HCT116 (cell line): ENCODE data around the gene NFKB1.

Experiments used
- ATF3 ChIP-seq: IDR thresholded peaks from 2 replicates; pipeline ENCODE4 v1.6.1; 2012
- CBX3 ChIP-seq: IDR thresholded peaks from 2 replicates; pipeline ENCODE4 v1.6.1; 2012; ENCODE audit warnings: low read depth
- CTCF ChIP-seq, 3 experiments: fragments of 200-600 bp in 1 of 3; sonication (generic) in 1 of 3; IDR thresholded peaks in 2 of 3; conservative IDR thresholded peaks in 1 of 3; 2 replicates each; pipeline ENCODE4 v1.5.1; 2012 to 2017; ENCODE audit warnings: low read depth in 2 of 3, low read length in 2 of 3, antibody characterized with exemption in 1 of 3, borderline replicate concordance in 1 of 3, control low read depth in 1 of 3, mild to moderate bottlenecking in 1 of 3, mixed read lengths in 1 of 3, mixed run types in 1 of 3, moderate library complexity in 1 of 3; ENCODE audit not compliant: insufficient read depth in 1 of 3
- EZH2 ChIP-seq: fragments of 200-600 bp; sonication (generic); IDR thresholded peaks from 2 replicates; pipeline ENCODE4 v1.6.1; 2017; ENCODE audit warnings: antibody characterized with exemption, mixed run types
- EZH2phosphoT487 ChIP-seq: fragments of 200-600 bp; IDR thresholded peaks from 2 replicates; pipeline ENCODE4 v1.6.1; 2018; ENCODE audit warnings: antibody characterized with exemption, borderline replicate concordance
- JUND ChIP-seq: IDR thresholded peaks from 2 replicates; pipeline ENCODE4 v1.6.1; 2012
- POLR2A ChIP-seq: IDR thresholded peaks from 2 replicates; pipeline ENCODE4 v1.7.0; 2011; ENCODE audit warnings: borderline replicate concordance; ENCODE audit not compliant: insufficient read depth, insufficient read length; ENCODE audit errors: extremely low read depth
- POLR2AphosphoS5 ChIP-seq: IDR thresholded peaks from 2 replicates; pipeline ENCODE4 v1.6.1; 2011; ENCODE audit warnings: mild to moderate bottlenecking, low read depth, low read length, moderate library complexity
- RAD21 ChIP-seq: IDR thresholded peaks from 2 replicates; pipeline ENCODE4 v1.6.1; 2012; ENCODE audit warnings: low read depth, mild to moderate bottlenecking
- SIN3A ChIP-seq: IDR thresholded peaks from 2 replicates; pipeline ENCODE4 v1.6.1; 2012; ENCODE audit warnings: low read depth
- SP1 ChIP-seq: IDR thresholded peaks from 2 replicates; pipeline ENCODE4 v1.6.1; 2012; ENCODE audit warnings: low read depth
- YY1 ChIP-seq: IDR thresholded peaks from 2 replicates; pipeline ENCODE4 v1.6.1; 2011; ENCODE audit warnings: low read length, low read depth, moderate library complexity, mild to moderate bottlenecking; ENCODE audit not compliant: insufficient replicate concordance; ENCODE audit errors: extremely low read depth

GRCh38 chr4:102567427-102567826, 66.3 kb downstream of the NFKB1 start:
- TF ChIP-seq CTCF (IDR thresholded peaks at IDR 0.05 in 2 of 3, conservative IDR thresholded peaks at IDR 0.05 in 1 of 3; ENCODE audit: borderline replicate concordance in 1 of 3, insufficient read depth in 1 of 3, low read depth in 2 of 3, low read length in 2 of 3) (no peak), POLR2AphosphoS5 (no peak), YY1 (no peak), RAD21 (no peak), POLR2A (no peak), ATF3 (no peak), EZH2phosphoT487 (no peak), SP1 (no peak), JUND (no peak), SIN3A (no peak), EZH2 (no peak), CBX3 (no peak)
